Tibial nerve (tissue), 4 donors: ENCODE data around the gene ZNF778.

Experiments
- EP300 ChIP-seq, 2 donors: sonication (generic); formaldehyde crosslinking; IDR thresholded peaks; one replicate each; pipeline ENCODE4 v1.6.1; 2017; ENCODE audit warnings: antibody characterized with exemption in 2 of 2, mild to moderate bottlenecking in 1 of 2
- TF ChIP-seq, protein P1 (sequence below), 5 experiments: fragments of 200-600 bp in 3 of 5; fragments of 450-650 bp in 2 of 5; sonication (generic) in 3 of 5; IDR thresholded peaks; one replicate each; pipeline ENCODE4 v1.5.1; 2016 to 2019; ENCODE audit warnings: antibody characterized with exemption in 5 of 5, mild to moderate bottlenecking in 3 of 5, moderate library complexity in 2 of 5

- TF ChIP-seq, protein P1, sequence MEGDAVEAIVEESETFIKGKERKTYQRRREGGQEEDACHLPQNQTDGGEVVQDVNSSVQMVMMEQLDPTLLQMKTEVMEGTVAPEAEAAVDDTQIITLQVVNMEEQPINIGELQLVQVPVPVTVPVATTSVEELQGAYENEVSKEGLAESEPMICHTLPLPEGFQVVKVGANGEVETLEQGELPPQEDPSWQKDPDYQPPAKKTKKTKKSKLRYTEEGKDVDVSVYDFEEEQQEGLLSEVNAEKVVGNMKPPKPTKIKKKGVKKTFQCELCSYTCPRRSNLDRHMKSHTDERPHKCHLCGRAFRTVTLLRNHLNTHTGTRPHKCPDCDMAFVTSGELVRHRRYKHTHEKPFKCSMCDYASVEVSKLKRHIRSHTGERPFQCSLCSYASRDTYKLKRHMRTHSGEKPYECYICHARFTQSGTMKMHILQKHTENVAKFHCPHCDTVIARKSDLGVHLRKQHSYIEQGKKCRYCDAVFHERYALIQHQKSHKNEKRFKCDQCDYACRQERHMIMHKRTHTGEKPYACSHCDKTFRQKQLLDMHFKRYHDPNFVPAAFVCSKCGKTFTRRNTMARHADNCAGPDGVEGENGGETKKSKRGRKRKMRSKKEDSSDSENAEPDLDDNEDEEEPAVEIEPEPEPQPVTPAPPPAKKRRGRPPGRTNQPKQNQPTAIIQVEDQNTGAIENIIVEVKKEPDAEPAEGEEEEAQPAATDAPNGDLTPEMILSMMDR (IDR thresholded peaks at IDR 0.05), result no peak
- no peak for TF ChIP-seq EP300 (IDR thresholded peaks at IDR 0.05)
Observed at GRCh38 chr16:89209522-89210044, 7.9 kb upstream of the ZNF778 start.
